Endodermal cell (in vitro differentiated cells): ENCODE results near the gene RPL19. TPM values are rescaled to one million over a fixed set of nuclear protein-coding genes. Genes with fewer than 3 reads are reported as not detected.
A peak's percentile ranks its signal among the peaks of the same experiment; 100 is the strongest.

Experiments used
- DNase-seq: peaks from one replicate; pipeline ENCODE4 v3.0.0-alpha.2; 2017
- H3K27ac ChIP-seq: 2 replicates; pipeline ENCODE4 v1.5.1; 2013; ENCODE audit warnings: mild to moderate bottlenecking, low read depth, low read length, moderate library complexity
- H3K27me3 ChIP-seq: 2 replicates; pipeline ENCODE4 v1.6.1; 2013; ENCODE audit warnings: mild to moderate bottlenecking, low read length, moderate library complexity; ENCODE audit not compliant: insufficient read depth, control insufficient read depth, poor library complexity, severe bottlenecking
- H3K36me3 ChIP-seq: 2 replicates; pipeline ENCODE4 v1.7.0; 2013; ENCODE audit warnings: mild to moderate bottlenecking, low read length, moderate library complexity; ENCODE audit not compliant: control insufficient read depth, insufficient read depth
- H3K4me1 ChIP-seq: one replicate; pipeline ENCODE4 v1.7.0; 2013; ENCODE audit warnings: low read length; ENCODE audit not compliant: control insufficient read depth, insufficient read depth
- H3K4me3 ChIP-seq: 2 replicates; pipeline ENCODE4 v1.5.1; 2013; ENCODE audit warnings: mild to moderate bottlenecking, low read length, moderate library complexity
- H3K9ac ChIP-seq: 2 replicates; pipeline ENCODE4 v1.6.1; 2013; ENCODE audit warnings: mild to moderate bottlenecking, low read length, moderate library complexity; ENCODE audit not compliant: poor library complexity, severe bottlenecking; ENCODE audit errors: extremely low read depth
- H3K9me3 ChIP-seq: 2 replicates; pipeline ENCODE4 v1.6.1; 2013; ENCODE audit warnings: mild to moderate bottlenecking, low read length, moderate library complexity; ENCODE audit not compliant: control insufficient read depth
- H3K27ac Mint-ChIP-seq: 2 replicates; pipeline ENCODE4 v1.8.0; 2020; ENCODE audit warnings: mixed read lengths
- H3K27me3 Mint-ChIP-seq: 2 replicates; pipeline ENCODE4 v1.8.0; 2021; ENCODE audit warnings: mild to moderate bottlenecking, mixed read lengths; ENCODE audit not compliant: insufficient read depth
- H3K36me3 Mint-ChIP-seq: 2 replicates; pipeline ENCODE4 v1.8.0; 2020; ENCODE audit warnings: low read depth, mixed read lengths
- H3K4me1 Mint-ChIP-seq: 2 replicates; pipeline ENCODE4 v1.8.0; 2020; ENCODE audit warnings: mixed read lengths
- H3K4me3 Mint-ChIP-seq: 2 replicates; pipeline ENCODE4 v1.8.0; 2020; ENCODE audit warnings: mild to moderate bottlenecking, moderate library complexity, mixed read lengths
- H3K9me3 Mint-ChIP-seq: 2 replicates; pipeline ENCODE4 v1.8.0; 2020; ENCODE audit warnings: mild to moderate bottlenecking, mixed read lengths
- CTCF ChIP-seq: fragments of 200-600 bp; sonication (generic); conservative IDR thresholded peaks from 2 replicates; pipeline ENCODE4 v1.5.0; 2021; ENCODE audit warnings: antibody characterized with exemption, mild to moderate bottlenecking
- WGBS, 2 experiments: methylation state at CpG; one replicate each; pipeline versions ENCODE4 v1.1.5 to v1.1.7; 2013; ENCODE audit warnings: missing lambda C conversion rate in 2 of 2, mixed read lengths in 1 of 2; ENCODE audit not compliant: insufficient coverage in 1 of 2, insufficient read length in 1 of 2; 5-methylcytosine and 5-hydroxymethylcytosine counted together
- total RNA-seq, 2 donors: library from RNA; stranded (reverse); fragmentation: NEBNext Ultra II Directional in 1 of 2; extraction: Animal tissue kit (Norgen Biotek cat#: 25700) in 1 of 2; gene quantifications; 2 replicates in 1 of 2; 3 replicates in 1 of 2; pipeline ENCODE4 v1.2.1, GENCODE V29; 2021

RPL19 gene
- total RNA-seq, 2 donors from 2014 or later: 1,782 to 1,829 TPM

DNA sequence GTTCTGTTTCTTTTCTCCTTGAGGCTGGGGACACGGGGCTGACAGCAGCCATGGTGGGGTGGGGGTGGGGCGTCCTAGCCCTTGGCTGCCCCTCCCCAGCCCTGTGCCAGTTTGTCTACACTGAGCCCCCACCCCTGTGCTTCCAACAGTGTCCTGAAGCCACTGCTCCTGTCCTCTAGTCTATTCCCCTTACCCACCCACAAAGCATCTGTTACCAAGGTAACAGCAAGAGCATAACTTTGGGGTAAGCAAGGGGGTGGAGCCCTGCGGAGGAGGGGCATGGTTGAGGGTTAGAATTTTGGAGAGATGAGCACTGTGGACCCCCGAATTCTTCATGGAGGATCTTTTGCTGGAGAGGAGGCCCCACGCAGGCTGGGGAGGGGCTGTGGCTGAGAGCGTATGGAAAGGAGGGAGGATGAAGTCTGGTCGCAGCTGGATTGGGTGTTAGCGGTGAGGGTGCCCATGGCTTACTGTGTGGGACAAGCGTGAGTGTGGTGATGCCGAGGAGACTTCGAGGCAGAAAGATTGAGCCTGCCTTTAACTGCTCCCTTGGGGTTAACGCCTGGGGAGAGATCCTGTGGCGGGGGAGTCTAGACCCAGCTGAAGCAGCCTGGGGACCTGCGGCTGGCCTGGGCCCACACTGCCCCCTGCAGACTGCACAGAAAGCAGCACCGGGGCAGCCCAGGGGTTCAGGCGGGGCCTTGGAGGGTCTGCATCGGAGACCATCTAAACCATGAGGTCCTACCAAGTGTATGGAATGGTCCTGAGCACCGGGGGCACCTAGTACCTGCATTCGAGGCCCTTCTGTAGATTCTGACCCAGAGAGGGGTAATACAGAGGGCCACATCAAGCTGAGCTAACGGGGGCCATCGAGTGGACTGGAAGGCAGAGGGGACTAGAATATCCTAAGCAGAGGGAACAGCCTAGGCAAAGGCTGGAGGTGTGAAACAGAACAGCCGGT is 31.8 kb downstream of the RPL19 start:
- H3K9me3 ChIP-seq: no peaks in the 10 kb centered on the region
- H3K36me3 ChIP-seq: no peaks in the 10 kb centered on the region
- Mint-ChIP-seq H3K27ac (peak overlapping the region; percentile 9), H3K4me3 (peak overlapping the region; percentile 20), H3K36me3 (no peaks in the 10 kb centered on the region), H3K27me3 (peaks cover 25% of the 10 kb centered on the region), H3K9me3 (no peaks in the 10 kb centered on the region), H3K4me1 (peaks cover 10% of the 10 kb centered on the region)
- H3K4me1 ChIP-seq: no peaks in the 10 kb centered on the region
- DNase-seq: peak; percentile 92
- no peak overlapping the region for H3K4me3 ChIP-seq
- no peak overlapping the region for H3K9ac ChIP-seq
- TF ChIP-seq CTCF: peak; percentile 92
- 38 to 41% methylated on average over 16 to 22 of the region's 22 CpGs for WGBS, 2 experiments
- peaks cover 8% of the 10 kb centered on the region for H3K27me3 ChIP-seq
- H3K27ac ChIP-seq: peak overlapping the region; percentile 7

DNA sequence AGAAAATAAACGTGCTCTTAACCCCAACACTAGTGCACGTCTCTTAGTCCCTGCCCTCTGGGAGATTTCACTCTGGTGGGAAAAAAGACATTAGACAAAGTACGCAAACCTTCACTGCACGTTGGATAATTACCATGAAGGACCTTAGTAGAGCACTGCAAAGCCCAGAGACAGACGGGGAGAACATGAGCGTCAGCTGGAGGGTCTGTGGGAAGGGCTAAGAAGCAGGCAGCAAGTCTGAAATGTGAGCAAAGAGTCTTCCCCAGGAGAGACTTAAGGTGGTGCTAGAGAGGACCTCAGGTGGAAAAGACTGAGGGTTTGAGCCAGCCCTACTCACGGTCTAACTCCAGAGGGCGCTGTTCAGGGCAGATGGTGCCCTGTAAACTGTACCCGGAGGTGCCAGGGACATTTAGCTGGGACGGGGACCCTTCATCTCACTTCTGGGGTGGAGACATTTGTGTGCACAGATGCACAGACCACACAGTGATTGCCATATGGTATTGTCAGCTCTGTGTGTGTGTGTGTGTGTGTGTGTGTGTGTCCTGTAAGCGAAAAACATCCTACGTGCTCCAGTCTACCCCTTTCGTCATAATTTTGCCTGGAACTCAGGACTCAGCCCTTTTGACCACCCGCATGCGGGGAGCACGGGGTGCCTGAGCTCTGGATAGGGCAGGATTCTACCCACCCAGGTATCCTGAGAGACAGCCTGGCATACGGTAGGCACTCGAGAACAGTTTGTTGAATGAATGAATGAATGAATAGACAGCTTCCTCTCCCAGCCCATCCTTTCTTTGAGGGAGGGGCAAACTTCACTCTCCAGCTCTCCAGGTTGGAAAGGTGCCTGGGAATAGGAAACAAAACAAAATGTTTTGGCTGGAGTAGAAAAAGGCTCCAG is 35.7 kb downstream of the RPL19 start:
- no peak overlapping the region for H3K4me3 Mint-ChIP-seq
- H3K9me3 Mint-ChIP-seq: no peaks in the 10 kb centered on the region
- Histone ChIP-seq H3K9ac (no peak overlapping the region), H3K36me3 (no peaks in the 10 kb centered on the region), H3K27me3 (no peaks in the 10 kb centered on the region), H3K4me1 (no peaks in the 10 kb centered on the region), H3K4me3 (no peak overlapping the region), H3K27ac (no peak overlapping the region), H3K9me3 (no peaks in the 10 kb centered on the region)
- peaks cover 9% of the 10 kb centered on the region for H3K27me3 Mint-ChIP-seq
- no peaks in the 10 kb centered on the region for H3K36me3 Mint-ChIP-seq
- H3K27ac Mint-ChIP-seq: peak overlapping the region; percentile 50
- peak; percentile 94 for DNase-seq
- TF ChIP-seq CTCF: peak; percentile 97
- WGBS, 2 experiments: 39 to 52% methylated on average over 11 to 18 of the region's 18 CpGs
- H3K4me1 Mint-ChIP-seq: peaks cover 12% of the 10 kb centered on the region

DNA sequence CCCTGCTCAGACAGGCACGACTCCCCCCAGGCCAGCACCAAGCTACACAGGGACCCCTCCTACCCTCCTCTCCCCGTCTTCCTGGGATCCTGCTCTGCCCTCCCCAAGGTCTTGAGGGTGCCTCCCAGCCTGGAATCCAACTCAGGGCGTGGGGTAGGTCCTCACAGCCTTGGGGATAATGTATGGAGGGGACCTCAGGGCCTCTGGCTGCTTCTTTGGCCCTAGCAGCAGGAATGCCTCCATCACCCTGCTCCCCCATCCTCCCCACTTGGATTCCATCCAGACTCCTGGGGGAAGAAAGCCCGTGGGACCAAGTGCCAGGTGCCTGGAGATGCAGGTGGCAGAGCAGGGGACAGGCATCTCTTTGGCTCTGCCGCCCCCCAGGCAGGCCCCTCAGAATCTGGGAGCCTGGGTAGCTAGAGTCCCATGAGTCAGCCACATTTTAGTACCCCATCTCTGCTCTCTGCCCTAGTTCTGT is 36.4 kb downstream of the RPL19 start:
- TF ChIP-seq CTCF: no peak
- peaks cover 12% of the 10 kb centered on the region for H3K4me1 Mint-ChIP-seq
- no peaks in the 10 kb centered on the region for H3K36me3 ChIP-seq
- no peak overlapping the region for H3K27ac Mint-ChIP-seq
- no peak overlapping the region for H3K4me3 ChIP-seq
- no peak overlapping the region for H3K27ac ChIP-seq
- DNase-seq: peak; percentile 51
- H3K27me3 Mint-ChIP-seq: peaks cover 9% of the 10 kb centered on the region
- H3K9ac ChIP-seq: no peak overlapping the region
- no peaks in the 10 kb centered on the region for H3K9me3 ChIP-seq
- WGBS, 2 experiments: 80 to 100% methylated on average over 1 to 5 of the region's 5 CpGs
- H3K27me3 ChIP-seq: no peaks in the 10 kb centered on the region
- no peaks in the 10 kb centered on the region for H3K9me3 Mint-ChIP-seq
- no peaks in the 10 kb centered on the region for H3K36me3 Mint-ChIP-seq
- no peaks in the 10 kb centered on the region for H3K4me1 ChIP-seq
- H3K4me3 Mint-ChIP-seq: no peak overlapping the region
